HG03558 (cell line): ENCODE measurements around the gene GEMIN4.
"Not testable (repeated sequence)": the region's sequence is repeated elsewhere in the genome, so short reads cannot be mapped to it uniquely, and the experiment has no call there.

Source experiments
- ATAC-seq: cut with Tn5 transposase; IDR thresholded peaks from one replicate; pipeline ENCODE4 v1.9.1; 2021; ENCODE audit warnings: moderate number of reproducible peaks; ENCODE audit not compliant: unreplicated experiment; ENCODE audit errors: extremely low read depth

GEMIN4 gene

GRCh38 chr17:781805-782731 is 30.0 kb upstream of the GEMIN4 start, which contains the start of the genes GLOD4 and MRM3:
Gene GLOD4, minus strand, starts transcription at chr17:782280. Its CDS starts 25 bp downstream, at chr17:782255.
Gene MRM3, plus strand, starts transcription at chr17:782353. Its CDS starts 26 bp downstream, at chr17:782379.
- peak; percentile 58 for ATAC-seq

GRCh38 chr17:778096-778495 is 26.0 kb upstream of the GEMIN4 start:
- no peak for ATAC-seq

GRCh38 chr17:774313-774584 is 22.2 kb upstream of the GEMIN4 start:
- ATAC-seq = no peak

- no peak for ATAC-seq
These were observed 21.6 kb upstream of the GEMIN4 start for GRCh38 chr17:773467-774312.

- ATAC-seq = no peak
These were observed 21.0 kb upstream of the GEMIN4 start for GRCh38 chr17:773016-773415.

- ATAC-seq = no peak
These were observed 15.0 kb upstream of the GEMIN4 start for GRCh38 chr17:767076-767475.

GRCh38 chr17:760371-760770 is 8.3 kb upstream of the GEMIN4 start:
- no peak for ATAC-seq

GRCh38 chr17:759964-760363 is 7.9 kb upstream of the GEMIN4 start:
- ATAC-seq = no peak

- ATAC-seq = not testable (repeated sequence)
These were observed 4.0 kb upstream of the GEMIN4 start for GRCh38 chr17:756010-756567.

GRCh38 chr17:755319-755961 is 3.4 kb upstream of the GEMIN4 start:
- ATAC-seq = not testable (repeated sequence)

GRCh38 chr17:753418-753817 is 1.4 kb upstream of the GEMIN4 start:
- ATAC-seq = no peak

- ATAC-seq = no peak
These were observed 656 bp upstream of the GEMIN4 start for GRCh38 chr17:752620-753219.

GRCh38 chr17:751269-752001 is 629 bp downstream of the GEMIN4 start:
- peak; percentile 15 for ATAC-seq

GRCh38 chr17:750431-751037 is 1.5 kb downstream of the GEMIN4 start:
- ATAC-seq = no peak

GRCh38 chr17:749359-749758 is 2.7 kb downstream of the GEMIN4 start:
- not testable (repeated sequence) for ATAC-seq

GRCh38 chr17:748604-749003 is 3.5 kb downstream of the GEMIN4 start:
- not testable (repeated sequence) for ATAC-seq

GRCh38 chr17:746783-747629 is 5.1 kb downstream of the GEMIN4 start:
- no peak for ATAC-seq

- no peak for ATAC-seq
These were observed 5.9 kb downstream of the GEMIN4 start for GRCh38 chr17:746181-746580.
